Fibroblast of mammary gland (primary cell): ENCODE results near the gene DNAH1.

ENCODE experiments used
- DNase-seq: peaks from one replicate; pipeline ENCODE4 v3.0.0-alpha.2; 2010; ENCODE audit warnings: low read depth
- H3K4me3 ChIP-seq: 2 replicates; pipeline ENCODE4 v1.5.1; 2011; ENCODE audit warnings: low read depth, mild to moderate bottlenecking, low read length, moderate library complexity; ENCODE audit not compliant: control insufficient read depth
- TF ChIP-seq, protein P1 (sequence below): conservative IDR thresholded peaks from 2 replicates; pipeline ENCODE4 v1.5.1; 2011; ENCODE audit warnings: low read depth, low read length, inconsistent platforms; ENCODE audit not compliant: control insufficient read depth, insufficient read depth

The DNAH1 gene

DNA sequence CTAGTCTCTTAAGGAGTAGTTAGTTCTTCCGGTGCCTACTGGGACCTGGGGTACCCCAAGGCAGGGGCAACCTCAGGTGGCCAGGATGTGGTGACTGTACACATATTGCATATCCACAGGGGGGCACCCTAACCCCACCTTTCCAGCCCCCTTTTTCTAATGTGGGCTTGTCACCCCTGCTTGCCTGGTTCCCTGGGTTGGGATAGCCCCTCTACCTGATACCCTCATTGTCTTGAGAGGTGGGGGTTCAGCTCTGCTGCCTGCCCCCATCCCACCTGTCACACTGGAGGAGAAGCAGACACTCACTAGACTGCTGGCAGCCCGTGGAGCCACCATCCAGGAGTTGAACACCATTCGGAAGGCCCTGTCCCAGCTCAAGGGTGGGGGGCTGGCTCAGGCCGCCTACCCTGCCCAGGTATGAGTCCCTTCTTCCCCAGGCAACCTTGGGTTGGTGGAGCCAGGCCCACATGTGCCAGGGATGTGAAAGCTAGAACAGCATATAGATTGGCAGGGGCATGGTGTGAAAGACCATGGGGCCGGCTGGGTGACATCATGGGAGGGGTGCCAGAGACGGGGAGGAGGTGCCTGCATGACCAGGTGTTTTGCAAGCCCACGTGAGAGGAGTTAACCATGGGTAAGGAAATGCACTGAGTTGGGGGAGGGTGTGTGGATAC lies 24.5 kb upstream of the DNAH1 start:
- DNase-seq = no peak

DNA sequence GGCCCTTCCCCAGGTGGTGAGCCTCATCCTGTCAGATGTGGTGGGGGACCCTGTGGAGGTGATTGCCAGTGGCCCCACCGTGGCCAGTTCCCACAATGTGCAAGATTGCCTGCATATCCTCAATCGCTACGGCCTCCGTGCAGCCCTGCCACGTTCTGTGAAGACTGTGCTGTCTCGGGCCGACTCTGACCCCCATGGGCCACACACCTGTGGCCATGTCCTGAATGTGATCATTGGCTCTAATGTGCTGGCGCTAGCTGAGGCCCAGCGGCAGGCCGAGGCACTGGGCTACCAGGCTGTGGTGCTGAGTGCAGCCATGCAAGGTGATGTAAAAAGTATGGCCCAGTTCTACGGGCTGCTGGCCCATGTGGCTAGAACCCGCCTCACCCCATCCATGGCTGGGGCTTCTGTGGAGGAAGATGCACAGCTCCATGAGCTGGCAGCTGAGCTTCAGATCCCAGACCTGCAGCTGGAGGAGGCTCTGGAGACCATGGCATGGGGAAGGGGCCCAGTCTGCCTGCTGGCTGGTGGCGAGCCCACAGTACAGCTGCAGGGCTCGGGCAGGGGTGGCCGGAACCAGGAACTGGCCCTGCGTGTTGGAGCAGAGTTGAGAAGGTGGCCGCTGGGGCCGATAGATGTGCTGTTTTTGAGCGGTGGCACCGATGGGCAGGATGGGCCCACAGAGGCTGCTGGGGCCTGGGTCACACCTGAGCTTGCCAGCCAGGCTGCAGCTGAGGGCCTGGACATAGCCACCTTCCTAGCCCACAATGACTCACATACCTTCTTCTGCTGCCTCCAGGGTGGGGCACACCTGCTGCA lies 23.7 kb upstream of the DNAH1 start:
- no peak for DNase-seq
- TF ChIP-seq, protein P1, sequence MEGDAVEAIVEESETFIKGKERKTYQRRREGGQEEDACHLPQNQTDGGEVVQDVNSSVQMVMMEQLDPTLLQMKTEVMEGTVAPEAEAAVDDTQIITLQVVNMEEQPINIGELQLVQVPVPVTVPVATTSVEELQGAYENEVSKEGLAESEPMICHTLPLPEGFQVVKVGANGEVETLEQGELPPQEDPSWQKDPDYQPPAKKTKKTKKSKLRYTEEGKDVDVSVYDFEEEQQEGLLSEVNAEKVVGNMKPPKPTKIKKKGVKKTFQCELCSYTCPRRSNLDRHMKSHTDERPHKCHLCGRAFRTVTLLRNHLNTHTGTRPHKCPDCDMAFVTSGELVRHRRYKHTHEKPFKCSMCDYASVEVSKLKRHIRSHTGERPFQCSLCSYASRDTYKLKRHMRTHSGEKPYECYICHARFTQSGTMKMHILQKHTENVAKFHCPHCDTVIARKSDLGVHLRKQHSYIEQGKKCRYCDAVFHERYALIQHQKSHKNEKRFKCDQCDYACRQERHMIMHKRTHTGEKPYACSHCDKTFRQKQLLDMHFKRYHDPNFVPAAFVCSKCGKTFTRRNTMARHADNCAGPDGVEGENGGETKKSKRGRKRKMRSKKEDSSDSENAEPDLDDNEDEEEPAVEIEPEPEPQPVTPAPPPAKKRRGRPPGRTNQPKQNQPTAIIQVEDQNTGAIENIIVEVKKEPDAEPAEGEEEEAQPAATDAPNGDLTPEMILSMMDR = no peak
- no peak overlapping the region for H3K4me3 ChIP-seq

More for the DNA sequence above, 24.5 kb upstream of the DNAH1 start:
- TF ChIP-seq, protein P1 = peak; percentile 44
- no peak overlapping the region for H3K4me3 ChIP-seq

DNA sequence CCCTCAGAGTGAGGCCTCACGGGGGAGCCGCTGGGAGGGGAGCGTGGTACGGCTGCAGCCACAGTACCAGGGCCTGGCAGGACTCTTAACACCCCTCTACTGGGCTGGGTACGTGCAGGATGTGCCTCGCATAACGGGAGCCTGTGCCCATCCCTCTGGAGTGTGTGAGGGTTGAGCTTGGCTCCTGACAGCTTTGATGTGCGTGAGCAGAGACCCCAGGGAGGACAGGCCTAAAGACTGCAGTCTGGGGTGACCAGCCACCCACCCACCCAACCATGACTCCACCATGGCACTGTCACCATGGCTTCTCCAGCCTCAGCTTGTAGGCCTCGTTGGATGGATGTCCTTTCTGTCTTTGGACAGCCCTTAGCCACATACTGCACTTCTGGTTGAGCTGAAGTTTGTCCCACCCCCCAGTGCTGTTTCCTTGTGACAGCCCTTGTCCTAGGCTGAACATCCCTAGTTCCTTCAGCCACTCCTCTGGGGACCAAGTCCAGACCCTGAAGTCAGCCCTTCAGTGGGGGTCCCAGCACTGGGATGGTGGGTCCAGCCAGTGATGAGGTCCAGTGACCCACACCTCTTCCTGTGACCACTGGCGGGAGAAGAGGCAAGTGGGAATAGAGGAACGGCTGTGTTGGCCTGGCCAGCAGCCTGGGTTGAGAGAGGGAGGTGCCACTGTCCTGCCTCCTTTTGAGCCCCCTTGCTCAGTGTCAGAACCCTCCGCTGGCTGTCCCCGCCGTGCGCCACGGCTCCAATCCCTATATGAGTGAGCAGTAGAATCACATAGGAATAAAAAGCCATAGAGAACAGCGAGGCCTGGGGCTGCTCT lies 22.4 kb upstream of the DNAH1 start:
- TF ChIP-seq, protein P1 = no peak
- no peak overlapping the region for H3K4me3 ChIP-seq
- no peak for DNase-seq

DNA sequence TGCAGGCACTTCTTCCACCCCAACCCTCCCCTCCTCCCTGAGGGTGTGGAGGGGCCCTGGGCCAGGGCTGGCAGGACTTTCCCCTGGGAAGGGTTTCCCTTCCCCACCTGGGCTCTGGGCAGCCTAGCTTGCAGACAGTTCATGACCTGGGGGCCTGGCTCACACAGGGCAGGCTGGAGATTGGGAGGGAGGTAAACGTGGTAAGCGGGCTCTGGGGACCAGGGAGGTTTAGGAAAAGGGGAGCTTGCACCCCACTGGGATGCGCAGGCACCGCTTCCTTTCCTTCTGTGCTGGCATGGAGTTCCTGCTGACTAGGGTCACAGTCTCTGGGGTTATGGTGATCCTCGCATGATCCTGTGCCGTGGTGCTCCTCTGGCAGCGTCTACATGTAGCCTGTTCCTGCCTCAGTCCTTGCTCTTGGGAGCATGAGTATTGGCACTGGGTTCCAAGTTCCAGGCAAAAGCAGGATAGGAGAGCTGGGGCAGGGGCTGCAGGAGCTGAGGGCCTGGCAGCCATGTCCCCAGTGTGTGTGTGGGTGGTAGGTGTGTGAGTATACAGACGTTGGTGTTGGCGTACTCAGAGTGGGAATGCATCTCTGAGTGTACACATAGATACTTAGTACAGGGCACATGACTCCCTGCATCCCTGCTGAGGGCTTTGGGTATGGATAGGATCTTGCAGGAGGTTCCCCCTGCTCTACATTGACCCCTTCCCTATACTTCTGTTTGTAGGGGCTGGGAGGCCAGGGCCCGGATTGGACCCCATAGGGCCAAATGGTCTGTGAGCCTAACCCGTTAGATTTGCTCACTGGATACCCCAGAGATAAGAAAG lies 21.6 kb upstream of the DNAH1 start:
- no peak for DNase-seq
- H3K4me3 ChIP-seq = no peak overlapping the region
- TF ChIP-seq, protein P1 = no peak

DNA sequence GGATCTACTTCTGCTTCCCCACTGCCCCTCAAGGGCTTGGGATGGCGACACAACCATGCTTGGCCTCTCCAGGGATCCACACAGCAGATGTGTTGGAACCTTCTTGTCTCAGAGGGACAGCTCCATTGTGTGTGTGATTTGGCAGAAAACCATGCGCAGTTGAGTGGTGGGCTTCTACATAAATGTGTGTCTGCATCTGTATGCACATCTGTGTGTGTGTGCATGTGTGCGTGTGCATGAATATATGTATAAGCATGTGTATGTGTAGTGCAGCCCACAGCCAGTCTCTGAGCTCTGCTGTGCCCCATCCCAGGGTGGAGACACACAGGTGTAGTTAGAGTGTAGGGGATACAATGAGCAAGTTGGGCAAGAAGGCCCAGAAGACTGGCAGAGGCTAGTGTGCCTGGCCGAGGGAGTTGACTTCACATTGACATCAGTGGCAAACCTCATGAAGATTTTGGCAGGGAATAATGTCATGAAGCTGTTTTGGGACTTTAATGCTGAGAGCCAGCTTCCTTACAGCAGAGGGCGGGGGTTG lies 20.4 kb upstream of the DNAH1 start:
- no peak overlapping the region for H3K4me3 ChIP-seq
- no peak for DNase-seq
- TF ChIP-seq, protein P1 = no peak
